ENCODE results near the gene ANKRD36C.
"Not testable (repeated sequence)": the region's sequence is repeated elsewhere in the genome, so short reads cannot be mapped to it uniquely, and the experiment has no call there.

ANKRD36C gene

GRCh38 chr2:95917007-95917406, 74.6 kb downstream of the ANKRD36C start:
- not testable (repeated sequence) for H3K36me3 ChIP-seq (ENCODE audit: control insufficient read depth in 1 of 2, insufficient read depth in 2 of 2, low read length in 2 of 2); H3K4me2 ChIP-seq (ENCODE audit: low read length); H3K14ac ChIP-seq (ENCODE audit: low read length); H2AFZ ChIP-seq (ENCODE audit: insufficient read depth, low read length, poor library complexity); H2AK5ac ChIP-seq (ENCODE audit: low read length); H2BK120ac ChIP-seq (ENCODE audit: insufficient read depth, low read length, poor library complexity); H4K8ac ChIP-seq (ENCODE audit: low read depth, low read length); H3K18ac ChIP-seq (ENCODE audit: low read length); H3K4me3 ChIP-seq (ENCODE audit: low read depth, low read length); H2BK5ac ChIP-seq (ENCODE audit: low read depth, low read length, poor library complexity); H3K9me3 ChIP-seq (ENCODE audit: insufficient read depth, low read depth, low read length); H3K27ac ChIP-seq (ENCODE audit: low read depth, low read length); H3K79me2 ChIP-seq (ENCODE audit: control insufficient read depth, insufficient read depth, low read length, poor library complexity); H3K4me1 ChIP-seq (ENCODE audit: control insufficient read depth in 1 of 2, insufficient read depth in 2 of 2, low read length in 2 of 2); H3K79me1 ChIP-seq (ENCODE audit: low read length); H3K4ac ChIP-seq (ENCODE audit: low read depth, low read length); H3K23ac ChIP-seq (ENCODE audit: low read length); H3K9ac ChIP-seq (ENCODE audit: low read length); H3K27me3 ChIP-seq (ENCODE audit: insufficient read depth, low read length); H4K12ac ChIP-seq (ENCODE audit: low read depth, low read length); H4K91ac ChIP-seq (ENCODE audit: low read depth, low read length); H2BK12ac ChIP-seq (ENCODE audit: low read length); DNase-seq
- no CpG with 5 or more reads among the region's 1 CpG for WGBS (ENCODE audit: extremely low coverage, insufficient coverage, insufficient read length)

DNA sequence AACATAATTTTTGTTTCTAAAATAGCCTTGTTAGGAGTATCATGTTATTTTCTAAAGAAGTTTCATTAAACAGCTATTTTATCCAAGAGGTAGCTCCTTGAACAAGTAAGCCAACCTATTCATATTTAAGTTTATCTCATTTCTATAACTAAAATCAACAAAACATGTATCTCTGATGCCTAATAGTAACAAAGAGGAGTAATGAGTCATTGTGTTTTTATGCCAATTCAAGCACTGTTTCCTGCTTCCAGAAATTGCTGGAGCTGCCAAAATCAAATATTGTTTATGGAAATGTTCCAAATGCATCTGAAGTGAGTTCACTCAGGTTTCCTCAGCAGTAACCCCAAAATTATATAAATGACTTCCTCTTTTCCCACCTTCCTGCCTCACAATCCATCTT, 76.5 kb downstream of the ANKRD36C start:
- not testable (repeated sequence) for H3K4me1 ChIP-seq (ENCODE audit: control insufficient read depth in 1 of 2, insufficient read depth in 2 of 2, low read length in 2 of 2); H4K12ac ChIP-seq (ENCODE audit: low read depth, low read length); H3K36me3 ChIP-seq (ENCODE audit: control insufficient read depth in 1 of 2, insufficient read depth in 2 of 2, low read length in 2 of 2); H2AFZ ChIP-seq (ENCODE audit: insufficient read depth, low read length, poor library complexity); H3K9ac ChIP-seq (ENCODE audit: low read length); H4K91ac ChIP-seq (ENCODE audit: low read depth, low read length); H3K23ac ChIP-seq (ENCODE audit: low read length); H4K8ac ChIP-seq (ENCODE audit: low read depth, low read length); H3K27me3 ChIP-seq (ENCODE audit: insufficient read depth, low read length); H3K14ac ChIP-seq (ENCODE audit: low read length); H3K27ac ChIP-seq (ENCODE audit: low read depth, low read length); H2BK12ac ChIP-seq (ENCODE audit: low read length); H3K79me1 ChIP-seq (ENCODE audit: low read length); H3K4me3 ChIP-seq (ENCODE audit: low read depth, low read length); DNase-seq; H3K18ac ChIP-seq (ENCODE audit: low read length); H3K79me2 ChIP-seq (ENCODE audit: control insufficient read depth, insufficient read depth, low read length, poor library complexity); H2BK120ac ChIP-seq (ENCODE audit: insufficient read depth, low read length, poor library complexity); H2AK5ac ChIP-seq (ENCODE audit: low read length); H2BK5ac ChIP-seq (ENCODE audit: low read depth, low read length, poor library complexity); H3K4me2 ChIP-seq (ENCODE audit: low read length); H3K4ac ChIP-seq (ENCODE audit: low read depth, low read length); H3K9me3 ChIP-seq (ENCODE audit: insufficient read depth, low read depth, low read length)

- not testable (repeated sequence) for H3K79me2 ChIP-seq (ENCODE audit: control insufficient read depth, insufficient read depth, low read length, poor library complexity); H3K4me3 ChIP-seq (ENCODE audit: low read depth, low read length); H3K27ac ChIP-seq (ENCODE audit: low read depth, low read length); DNase-seq; H4K8ac ChIP-seq (ENCODE audit: low read depth, low read length); H3K9ac ChIP-seq (ENCODE audit: low read length); H3K27me3 ChIP-seq (ENCODE audit: insufficient read depth, low read length); H4K12ac ChIP-seq (ENCODE audit: low read depth, low read length); H2AFZ ChIP-seq (ENCODE audit: insufficient read depth, low read length, poor library complexity); H3K4ac ChIP-seq (ENCODE audit: low read depth, low read length); H3K4me2 ChIP-seq (ENCODE audit: low read length); H3K23ac ChIP-seq (ENCODE audit: low read length); H3K18ac ChIP-seq (ENCODE audit: low read length); H4K91ac ChIP-seq (ENCODE audit: low read depth, low read length); H2BK12ac ChIP-seq (ENCODE audit: low read length); H3K36me3 ChIP-seq (ENCODE audit: control insufficient read depth in 1 of 2, insufficient read depth in 2 of 2, low read length in 2 of 2); H2BK5ac ChIP-seq (ENCODE audit: low read depth, low read length, poor library complexity); H2AK5ac ChIP-seq (ENCODE audit: low read length); H3K9me3 ChIP-seq (ENCODE audit: insufficient read depth, low read depth, low read length); H3K79me1 ChIP-seq (ENCODE audit: low read length); H3K14ac ChIP-seq (ENCODE audit: low read length); H3K4me1 ChIP-seq (ENCODE audit: control insufficient read depth in 1 of 2, insufficient read depth in 2 of 2, low read length in 2 of 2); H2BK120ac ChIP-seq (ENCODE audit: insufficient read depth, low read length, poor library complexity)
- no CpG with 5 or more reads among the region's 5 CpGs for WGBS (ENCODE audit: extremely low coverage, insufficient coverage, insufficient read length)
Observed at GRCh38 chr2:95911431-95911830, 80.2 kb downstream of the ANKRD36C start.

- not testable (repeated sequence) for H4K8ac ChIP-seq (ENCODE audit: low read depth, low read length); H4K12ac ChIP-seq (ENCODE audit: low read depth, low read length); H3K4me2 ChIP-seq (ENCODE audit: low read length); H3K36me3 ChIP-seq (ENCODE audit: control insufficient read depth in 1 of 2, insufficient read depth in 2 of 2, low read length in 2 of 2); H2AK5ac ChIP-seq (ENCODE audit: low read length); H3K14ac ChIP-seq (ENCODE audit: low read length); DNase-seq; H3K79me1 ChIP-seq (ENCODE audit: low read length); H3K79me2 ChIP-seq (ENCODE audit: control insufficient read depth, insufficient read depth, low read length, poor library complexity); H2BK120ac ChIP-seq (ENCODE audit: insufficient read depth, low read length, poor library complexity); H3K4ac ChIP-seq (ENCODE audit: low read depth, low read length); H2AFZ ChIP-seq (ENCODE audit: insufficient read depth, low read length, poor library complexity); H3K27ac ChIP-seq (ENCODE audit: low read depth, low read length); H3K9ac ChIP-seq (ENCODE audit: low read length); H3K9me3 ChIP-seq (ENCODE audit: insufficient read depth, low read depth, low read length); H3K27me3 ChIP-seq (ENCODE audit: insufficient read depth, low read length); H4K91ac ChIP-seq (ENCODE audit: low read depth, low read length); H3K4me1 ChIP-seq (ENCODE audit: control insufficient read depth in 1 of 2, insufficient read depth in 2 of 2, low read length in 2 of 2); H2BK5ac ChIP-seq (ENCODE audit: low read depth, low read length, poor library complexity); H3K23ac ChIP-seq (ENCODE audit: low read length); H2BK12ac ChIP-seq (ENCODE audit: low read length); H3K18ac ChIP-seq (ENCODE audit: low read length); H3K4me3 ChIP-seq (ENCODE audit: low read depth, low read length)
- no CpG with 5 or more reads among the region's 2 CpGs for WGBS (ENCODE audit: extremely low coverage, insufficient coverage, insufficient read length)
Observed at GRCh38 chr2:95894443-95894842, 97.2 kb downstream of the ANKRD36C start.

GRCh38 chr2:95867929-95868328, 123.7 kb downstream of the ANKRD36C start:
- no CpG with 5 or more reads among the region's 1 CpG for WGBS (ENCODE audit: extremely low coverage, insufficient coverage, insufficient read length)

More at GRCh38 chr2:95867929-95868328, 123.7 kb downstream of the ANKRD36C start:
- not testable (repeated sequence) for H3K4me3 ChIP-seq (ENCODE audit: low read depth, low read length); H3K9ac ChIP-seq (ENCODE audit: low read length); DNase-seq; H3K4ac ChIP-seq (ENCODE audit: low read depth, low read length); H2BK12ac ChIP-seq (ENCODE audit: low read length); H3K14ac ChIP-seq (ENCODE audit: low read length); H3K18ac ChIP-seq (ENCODE audit: low read length); H3K4me2 ChIP-seq (ENCODE audit: low read length); H3K36me3 ChIP-seq (ENCODE audit: control insufficient read depth in 1 of 2, insufficient read depth in 2 of 2, low read length in 2 of 2); H3K79me2 ChIP-seq (ENCODE audit: control insufficient read depth, insufficient read depth, low read length, poor library complexity); H3K79me1 ChIP-seq (ENCODE audit: low read length); H2AFZ ChIP-seq (ENCODE audit: insufficient read depth, low read length, poor library complexity); H2BK120ac ChIP-seq (ENCODE audit: insufficient read depth, low read length, poor library complexity); H4K12ac ChIP-seq (ENCODE audit: low read depth, low read length); H3K27me3 ChIP-seq (ENCODE audit: insufficient read depth, low read length); H2BK5ac ChIP-seq (ENCODE audit: low read depth, low read length, poor library complexity); H3K9me3 ChIP-seq (ENCODE audit: insufficient read depth, low read depth, low read length); H3K27ac ChIP-seq (ENCODE audit: low read depth, low read length); H3K23ac ChIP-seq (ENCODE audit: low read length); H4K8ac ChIP-seq (ENCODE audit: low read depth, low read length); H3K4me1 ChIP-seq (ENCODE audit: control insufficient read depth in 1 of 2, insufficient read depth in 2 of 2, low read length in 2 of 2); H4K91ac ChIP-seq (ENCODE audit: low read depth, low read length); H2AK5ac ChIP-seq (ENCODE audit: low read length)

Data from trophoblast cell (in vitro differentiated cells and primary cell).